Measurements from ENCODE around the gene RHOD. TPM values are rescaled to one million over a fixed set of nuclear protein-coding genes. Genes with fewer than 3 reads are reported as not detected.

RHOD gene
- polyA plus RNA-seq, 1 donor from 2014 or later = not detected

DNA sequence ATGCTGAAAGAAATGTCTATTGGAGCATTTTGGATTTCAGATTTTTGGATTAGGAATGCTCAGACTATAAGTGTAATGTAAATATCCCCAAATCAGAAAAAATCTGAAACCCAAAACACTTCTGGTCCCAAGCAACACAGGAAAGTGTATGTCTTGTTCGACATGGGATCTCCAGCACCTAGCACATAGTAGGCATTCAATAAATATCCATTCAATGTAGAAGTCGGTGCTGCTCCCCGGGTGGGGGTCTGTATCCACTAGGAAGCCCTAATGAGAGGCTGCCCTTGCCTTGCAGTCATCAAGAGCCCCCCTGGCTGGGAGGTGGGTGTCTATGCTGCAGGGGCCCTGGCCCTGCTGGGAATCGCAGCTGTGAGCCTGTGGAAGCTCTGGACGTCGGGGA is 22.3 kb upstream of the RHOD start:
- Histone ChIP-seq H3K79me2 (replicated peaks; ENCODE audit: insufficient read depth, low read length) (no peaks in the 10 kb centered on the region), H3K9me2 (ENCODE audit: insufficient read depth, low read length) (no peaks in the 10 kb centered on the region), H4K20me1 (ENCODE audit: insufficient read depth) (no peaks in the 10 kb centered on the region), H3K9ac (ENCODE audit: low read length) (no peak overlapping the region), H3K4me3 (ENCODE audit: low read length) (no peak overlapping the region), H3K4me2 (ENCODE audit: low read length) (no peak overlapping the region), H3K36me3 (ENCODE audit: insufficient read depth, low read length) (no peaks in the 10 kb centered on the region), H3K9me3 (ENCODE audit: low read length) (no peaks in the 10 kb centered on the region), H2AFZ (ENCODE audit: low read depth, low read length) (no peak overlapping the region), H3K27ac (ENCODE audit: low read length) (no peak overlapping the region), H3F3A (ENCODE audit: insufficient read depth, low read length, poor library complexity, severe bottlenecking) (no peaks in the 10 kb centered on the region), H3K27me3 (ENCODE audit: insufficient read depth, low read depth, low read length) (no peaks in the 10 kb centered on the region)
- TF ChIP-seq REST (IDR thresholded peaks at IDR 0.05; ENCODE audit: borderline replicate concordance) (no peak), MXI1 (conservative IDR thresholded peaks at IDR 0.05; ENCODE audit: poor library complexity, severe bottlenecking) (no peak)

- H3K79me2 ChIP-seq (replicated peaks; ENCODE audit: insufficient read depth, low read length) = no peaks in the 10 kb centered on the region
- no peaks in the 10 kb centered on the region for H3F3A ChIP-seq (ENCODE audit: insufficient read depth, low read length, poor library complexity, severe bottlenecking)
- no peaks in the 10 kb centered on the region for H3K9me3 ChIP-seq (ENCODE audit: low read length)
- no peaks in the 10 kb centered on the region for H4K20me1 ChIP-seq (ENCODE audit: insufficient read depth)
- no peak overlapping the region for H3K4me2 ChIP-seq (ENCODE audit: low read length)
- no peak overlapping the region for H3K4me3 ChIP-seq (ENCODE audit: low read length)
- H3K27me3 ChIP-seq (ENCODE audit: insufficient read depth, low read depth, low read length) = no peaks in the 10 kb centered on the region
- TF ChIP-seq REST (IDR thresholded peaks at IDR 0.05; ENCODE audit: borderline replicate concordance) = no peak
- no peak for TF ChIP-seq RAD21 (conservative IDR thresholded peaks at IDR 0.05)
- TF ChIP-seq SMC3 (conservative IDR thresholded peaks at IDR 0.05; ENCODE audit: poor library complexity) = no peak
- no peak for TF ChIP-seq EZH2 (IDR thresholded peaks at IDR 0.05; ENCODE audit: borderline replicate concordance, insufficient read depth, low read length, poor library complexity, severe bottlenecking)
- TF ChIP-seq POLR2AphosphoS5 (IDR thresholded peaks at IDR 0.05) = no peak
- no peak overlapping the region for H3K9ac ChIP-seq (ENCODE audit: low read length)
- H2AFZ ChIP-seq (ENCODE audit: low read depth, low read length) = no peak overlapping the region
- no peaks in the 10 kb centered on the region for H3K9me2 ChIP-seq (ENCODE audit: insufficient read depth, low read length)
- H3K27ac ChIP-seq (ENCODE audit: low read length) = no peak overlapping the region
- H3K36me3 ChIP-seq (ENCODE audit: insufficient read depth, low read length) = no peaks in the 10 kb centered on the region
Observed at GRCh38 chr11:67040147-67040546, 16.5 kb upstream of the RHOD start.

DNA sequence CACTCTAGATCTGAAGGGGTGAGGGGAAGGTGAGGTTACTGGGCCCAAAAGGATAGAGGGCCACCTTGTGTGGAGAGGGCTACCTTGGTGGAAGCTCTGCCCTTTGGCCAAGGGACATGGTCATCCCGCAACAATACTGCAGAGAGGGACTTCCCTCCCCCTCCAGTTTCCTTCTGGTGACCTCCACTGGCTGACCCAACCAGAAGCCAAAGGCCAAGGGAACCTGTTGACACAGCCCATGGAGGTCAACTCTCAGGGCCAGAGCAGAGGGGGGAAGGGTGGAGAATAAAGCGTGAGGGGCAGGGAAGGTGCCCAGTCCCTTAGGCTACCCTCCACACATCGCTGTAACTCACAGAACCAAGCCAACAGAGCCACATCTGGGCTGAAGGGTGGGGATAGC is 15.0 kb upstream of the RHOD start:
- H3K27me3 ChIP-seq (ENCODE audit: insufficient read depth, low read depth, low read length) = no peaks in the 10 kb centered on the region
- TF ChIP-seq RAD21 (conservative IDR thresholded peaks at IDR 0.05) (no peak), TAF1 (IDR thresholded peaks at IDR 0.05; ENCODE audit: low read depth) (no peak), EZH2 (IDR thresholded peaks at IDR 0.05; ENCODE audit: borderline replicate concordance, insufficient read depth, low read length, poor library complexity, severe bottlenecking) (no peak), SMC3 (conservative IDR thresholded peaks at IDR 0.05; ENCODE audit: poor library complexity) (no peak), REST (IDR thresholded peaks at IDR 0.05; ENCODE audit: borderline replicate concordance) (no peak), EP300 (conservative IDR thresholded peaks at IDR 0.05; ENCODE audit: poor library complexity, severe bottlenecking) (no peak)
- H3K9me3 ChIP-seq (ENCODE audit: low read length) = no peaks in the 10 kb centered on the region

More for the DNA sequence above, 15.0 kb upstream of the RHOD start:
- Histone ChIP-seq H3F3A (ENCODE audit: insufficient read depth, low read length, poor library complexity, severe bottlenecking) (no peaks in the 10 kb centered on the region), H3K79me2 (replicated peaks; ENCODE audit: insufficient read depth, low read length) (no peaks in the 10 kb centered on the region), H3K27ac (ENCODE audit: low read length) (no peak overlapping the region), H4K20me1 (ENCODE audit: insufficient read depth) (no peaks in the 10 kb centered on the region), H3K9ac (ENCODE audit: low read length) (no peak overlapping the region), H3K4me2 (ENCODE audit: low read length) (no peak overlapping the region), H3K9me2 (ENCODE audit: insufficient read depth, low read length) (no peaks in the 10 kb centered on the region), H3K4me3 (ENCODE audit: low read length) (no peak overlapping the region), H2AFZ (ENCODE audit: low read depth, low read length) (no peak overlapping the region), H3K36me3 (ENCODE audit: insufficient read depth, low read length) (no peaks in the 10 kb centered on the region)
